Measurements from ENCODE around the gene EVI5L. TPM values are rescaled to one million over a fixed set of nuclear protein-coding genes. Genes with fewer than 3 reads are reported as not detected.
"Not testable (repeated sequence)": the region's sequence is repeated elsewhere in the genome, so short reads cannot be mapped to it uniquely, and the experiment has no call there.

The EVI5L gene
- total RNA-seq, 1 experiment from 2014 or later, result 6.8 TPM

GRCh38 chr19:7816040-7816439, 14.0 kb upstream of the EVI5L start:
- DNase-seq (ENCODE audit: low read depth), result not testable (repeated sequence)

- no peak for DNase-seq (ENCODE audit: low read depth)
Observed at GRCh38 chr19:7817801-7818200, 12.2 kb upstream of the EVI5L start.

GRCh38 chr19:7818806-7819205, 11.2 kb upstream of the EVI5L start:
- no peak for DNase-seq (ENCODE audit: low read depth)

- DNase-seq (ENCODE audit: low read depth), result no peak
Observed at GRCh38 chr19:7819337-7819736, 10.7 kb upstream of the EVI5L start.

- no peak for DNase-seq (ENCODE audit: low read depth)
Observed at GRCh38 chr19:7820588-7820987, 9.4 kb upstream of the EVI5L start.

GRCh38 chr19:7822910-7823515, 7.0 kb upstream of the EVI5L start:
- no peak for DNase-seq (ENCODE audit: low read depth)

- no peak for DNase-seq (ENCODE audit: low read depth)
Observed at GRCh38 chr19:7823686-7824301, 6.2 kb upstream of the EVI5L start.

- no peak for DNase-seq (ENCODE audit: low read depth)
Observed at GRCh38 chr19:7829166-7829520, 875 bp upstream of the EVI5L start.

- DNase-seq (ENCODE audit: low read depth), result no peak
Observed at GRCh38 chr19:7830272-7830771, 304 bp downstream of the EVI5L start.

GRCh38 chr19:7830823-7831222, 805 bp downstream of the EVI5L start:
- DNase-seq (ENCODE audit: low read depth), result no peak

GRCh38 chr19:7831452-7831851, 1.4 kb downstream of the EVI5L start:
- no peak for DNase-seq (ENCODE audit: low read depth)

GRCh38 chr19:7832009-7832408, 2.0 kb downstream of the EVI5L start:
- no peak for DNase-seq (ENCODE audit: low read depth)

- no peak for DNase-seq (ENCODE audit: low read depth)
Observed at GRCh38 chr19:7832781-7833180, 2.8 kb downstream of the EVI5L start.

- DNase-seq (ENCODE audit: low read depth), result no peak
Observed at GRCh38 chr19:7833225-7834099, 3.4 kb downstream of the EVI5L start.

- DNase-seq (ENCODE audit: low read depth), result no peak
Observed at GRCh38 chr19:7839476-7839875, 9.5 kb downstream of the EVI5L start.

- no peak for DNase-seq (ENCODE audit: low read depth)
Observed at GRCh38 chr19:7840629-7841028, 10.6 kb downstream of the EVI5L start.

- DNase-seq (ENCODE audit: low read depth), result no peak
Observed at GRCh38 chr19:7841751-7842660, 12.0 kb downstream of the EVI5L start.

GRCh38 chr19:7842661-7843294, 12.8 kb downstream of the EVI5L start:
- DNase-seq (ENCODE audit: low read depth), result no peak

GRCh38 chr19:7843521-7843920, 13.5 kb downstream of the EVI5L start:
- no peak for DNase-seq (ENCODE audit: low read depth)

GRCh38 chr19:7844405-7844804, 14.4 kb downstream of the EVI5L start:
- no peak for DNase-seq (ENCODE audit: low read depth)

GRCh38 chr19:7844951-7845350, 14.9 kb downstream of the EVI5L start:
- DNase-seq (ENCODE audit: low read depth), result no peak
